CD4-positive, alpha-beta T cell (primary cell): ENCODE results near the gene DDIT3. TPM values are rescaled to one million over a fixed set of nuclear protein-coding genes. Genes with fewer than 3 reads are reported as not detected.

Experiments
- ATAC-seq: fragments of 200-7000 bp; cut with Tn5 transposase; one replicate; pipeline ENCODE4 v1.10.0; 2022; ENCODE audit warnings: mild to moderate bottlenecking; ENCODE audit not compliant: poor library complexity
- CTCF ChIA-PET: fragments of 350-600 bp; sonication (Branson Sonifier 250); formaldehyde crosslinking; loops from one replicate; lab custom pipeline; 2021; ENCODE audit warnings: antibody characterized with exemption, inconsistent platforms; lab: Charles Lee
- POLR2A ChIA-PET: fragments of 350-600 bp; sonication (Branson Sonifier 250); formaldehyde crosslinking; loops from one replicate; lab custom pipeline; 2021; ENCODE audit warnings: antibody characterized with exemption, inconsistent platforms; lab: Charles Lee
- DNase-seq, 14 experiments: peaks; one replicate each; pipeline ENCODE4 v3.0.0-alpha.2; 2013 to 2020; ENCODE audit warnings: mixed read lengths in 2 of 14
- H3K27ac ChIP-seq, 2 donors: one replicate each; pipeline versions ENCODE4 v1.5.1 to v1.7.0; 2013; ENCODE audit warnings: low read length in 2 of 2, low read depth in 1 of 2, mild to moderate bottlenecking in 1 of 2
- H3K27me3 ChIP-seq, 2 experiments: 1 replicate in 1 of 2; 2 replicates in 1 of 2; pipeline versions ENCODE4 v1.6.1 to v1.7.0; 2013; ENCODE audit warnings: low read length in 2 of 2, control low read depth in 1 of 2, mild to moderate bottlenecking in 1 of 2, moderate library complexity in 1 of 2; ENCODE audit not compliant: insufficient read depth in 2 of 2, control insufficient read depth in 1 of 2
- H3K36me3 ChIP-seq: one replicate; pipeline ENCODE4 v1.6.1; 2013; ENCODE audit warnings: low read length, control low read depth; ENCODE audit not compliant: insufficient read depth
- H3K4me1 ChIP-seq: one replicate; pipeline ENCODE4 v1.6.1; 2013; ENCODE audit warnings: low read length, control low read depth; ENCODE audit not compliant: insufficient read depth
- H3K4me3 ChIP-seq: one replicate; pipeline ENCODE4 v1.5.1; 2013; ENCODE audit warnings: mild to moderate bottlenecking, low read length, moderate library complexity
- H3K9me3 ChIP-seq, 2 experiments: 1 replicate in 1 of 2; 2 replicates in 1 of 2; pipeline versions ENCODE4 v1.6.1 to v1.7.0; 2013; ENCODE audit warnings: low read length in 2 of 2, mild to moderate bottlenecking in 2 of 2, control low read depth in 1 of 2, moderate library complexity in 1 of 2; ENCODE audit not compliant: control insufficient read depth in 1 of 2, insufficient read depth in 1 of 2
- H3K27ac Mint-ChIP-seq: one replicate; pipeline ENCODE4 v1.8.0; 2020; ENCODE audit warnings: mixed read lengths
- H3K27me3 Mint-ChIP-seq: one replicate; pipeline ENCODE4 v1.8.0; 2021; ENCODE audit warnings: mixed read lengths
- H3K36me3 Mint-ChIP-seq: one replicate; pipeline ENCODE4 v1.8.0; 2021; ENCODE audit warnings: low read depth, mixed read lengths
- H3K4me1 Mint-ChIP-seq: one replicate; pipeline ENCODE4 v1.8.0; 2021; ENCODE audit warnings: low read depth, mixed read lengths
- H3K4me3 Mint-ChIP-seq: one replicate; pipeline ENCODE4 v1.8.0; 2020; ENCODE audit warnings: mild to moderate bottlenecking, mixed read lengths
- H3K9me3 Mint-ChIP-seq: one replicate; pipeline ENCODE4 v1.8.0; 2020; ENCODE audit warnings: mixed read lengths
- intact Hi-C, 2 experiments: fragments of 100-400 bp; cut with DNase I in 1 of 2; cut with micrococcal nuclease in 1 of 2; formaldehyde crosslinking; loops; one replicate each; pipeline versions ENCODE4 v1.15.1 to v1.9.0; 2023 to 2025; cut with DNase I, micrococcal nuclease
- total RNA-seq, 174 experiments: library from RNA in 2 of 174; stranded (reverse) in 2 of 174; gene quantifications; one replicate each; pipeline ENCODE4 v1.2.3 and lab custom pipeline; 2021 to 2026
- TF ChIP-seq, protein P1 (sequence below): fragments of 200-600 bp; IDR thresholded peaks from one replicate; pipeline ENCODE4 v1.8.0; 2022; ENCODE audit warnings: antibody characterized with exemption, mild to moderate bottlenecking

The DDIT3 gene
- total RNA-seq, 2 experiments from 2014 or later: 145 TPM

DNA sequence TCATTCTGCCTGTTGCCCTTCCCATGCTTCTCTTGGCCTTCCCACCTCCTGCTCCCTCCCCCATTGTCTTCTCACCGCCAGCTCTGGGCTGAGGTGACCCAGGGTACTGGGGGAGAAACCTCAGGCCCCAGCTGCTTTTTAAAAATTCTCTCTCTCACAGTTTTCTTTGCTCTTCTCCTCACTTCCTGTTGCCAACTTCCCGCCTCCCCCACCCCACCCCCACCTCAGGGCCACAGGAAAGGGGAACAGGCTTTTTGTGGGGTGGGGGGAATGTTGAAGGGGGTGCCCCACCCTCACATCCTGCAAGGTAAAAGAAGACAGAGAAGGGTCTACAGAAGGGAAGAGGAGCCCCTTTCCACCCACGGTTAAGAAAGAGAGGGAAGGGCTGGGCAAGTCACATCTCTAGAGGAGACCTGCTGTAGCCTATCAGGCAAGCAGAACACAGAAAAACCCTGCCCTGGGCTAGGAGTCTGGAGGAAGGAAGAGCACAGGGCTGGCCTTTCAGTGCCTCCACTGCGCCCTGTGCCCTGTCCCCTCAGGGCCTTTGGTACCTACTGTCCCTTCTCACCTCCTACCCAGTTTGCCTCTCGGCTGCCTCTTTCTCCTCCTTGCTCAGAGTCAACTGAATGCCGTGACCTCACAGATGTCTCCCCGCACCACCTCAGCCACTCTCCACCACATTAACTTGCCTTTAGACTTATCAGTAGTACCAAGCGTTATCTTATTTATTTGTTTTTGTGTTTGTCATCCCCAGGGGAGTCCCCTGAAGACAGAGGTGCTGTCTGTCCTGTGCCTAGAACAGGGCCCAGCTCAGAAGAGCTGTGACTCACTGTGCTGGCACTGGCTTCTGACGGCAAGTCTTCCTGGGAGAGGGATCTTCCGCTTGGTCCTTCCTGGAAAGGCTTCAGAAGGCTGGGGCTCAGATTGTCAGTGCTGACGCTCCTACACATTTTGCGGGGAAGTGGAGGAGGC lies 42.3 kb downstream of the DDIT3 start:
- TF ChIP-seq, protein P1, sequence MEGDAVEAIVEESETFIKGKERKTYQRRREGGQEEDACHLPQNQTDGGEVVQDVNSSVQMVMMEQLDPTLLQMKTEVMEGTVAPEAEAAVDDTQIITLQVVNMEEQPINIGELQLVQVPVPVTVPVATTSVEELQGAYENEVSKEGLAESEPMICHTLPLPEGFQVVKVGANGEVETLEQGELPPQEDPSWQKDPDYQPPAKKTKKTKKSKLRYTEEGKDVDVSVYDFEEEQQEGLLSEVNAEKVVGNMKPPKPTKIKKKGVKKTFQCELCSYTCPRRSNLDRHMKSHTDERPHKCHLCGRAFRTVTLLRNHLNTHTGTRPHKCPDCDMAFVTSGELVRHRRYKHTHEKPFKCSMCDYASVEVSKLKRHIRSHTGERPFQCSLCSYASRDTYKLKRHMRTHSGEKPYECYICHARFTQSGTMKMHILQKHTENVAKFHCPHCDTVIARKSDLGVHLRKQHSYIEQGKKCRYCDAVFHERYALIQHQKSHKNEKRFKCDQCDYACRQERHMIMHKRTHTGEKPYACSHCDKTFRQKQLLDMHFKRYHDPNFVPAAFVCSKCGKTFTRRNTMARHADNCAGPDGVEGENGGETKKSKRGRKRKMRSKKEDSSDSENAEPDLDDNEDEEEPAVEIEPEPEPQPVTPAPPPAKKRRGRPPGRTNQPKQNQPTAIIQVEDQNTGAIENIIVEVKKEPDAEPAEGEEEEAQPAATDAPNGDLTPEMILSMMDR: no peak
- POLR2A ChIA-PET: interaction anchor here (0.7 to 5.5 kb wide), 16 partner anchors 8 to 1139 kb away, joined by 3 to 93 read pairs (median 4); partner anchors contain the start of genes DCTN2, DDIT3, GLI1 and IL23A
- Mint-ChIP-seq H3K4me3 (peak overlapping the region; percentile 93), H3K36me3 (peaks cover 50% of the 10 kb centered on the region), H3K27me3 (no peaks in the 10 kb centered on the region), H3K9me3 (no peaks in the 10 kb centered on the region), H3K27ac (peak overlapping the region; percentile 99), H3K4me1 (peaks cover 80% of the 10 kb centered on the region)
- CTCF ChIA-PET: interaction anchor here (1.3 to 5.6 kb wide), 5 partner anchors 9 to 105 kb away, joined by 3 to 35 read pairs (median 12); partner anchors contain the start of genes DCTN2, GLI1 and MARS1
- intact Hi-C loops: loop anchor here (2.0 to 5.0 kb wide), 5 partner anchors 13 to 274 kb away; partner anchors contain the start of genes CDK4 (in 1 of the 2), DCTN2 (in 1 of the 2) and DDIT3 (in 1 of the 2)
- Histone ChIP-seq H3K36me3 (peaks cover 27% of the 10 kb centered on the region), H3K4me3 (peak overlapping the region; percentile 90), H3K27ac (peak overlapping the region; percentile 99), H3K9me3 (no peaks in the 10 kb centered on the region), H3K27me3 (no peaks in the 10 kb centered on the region), H3K4me1 (peaks cover 82% of the 10 kb centered on the region)
- DNase-seq (peak in 13 of 14 experiments; percentile 22 to 86 (median 50)), ATAC-seq (peak; percentile 48)

DNA sequence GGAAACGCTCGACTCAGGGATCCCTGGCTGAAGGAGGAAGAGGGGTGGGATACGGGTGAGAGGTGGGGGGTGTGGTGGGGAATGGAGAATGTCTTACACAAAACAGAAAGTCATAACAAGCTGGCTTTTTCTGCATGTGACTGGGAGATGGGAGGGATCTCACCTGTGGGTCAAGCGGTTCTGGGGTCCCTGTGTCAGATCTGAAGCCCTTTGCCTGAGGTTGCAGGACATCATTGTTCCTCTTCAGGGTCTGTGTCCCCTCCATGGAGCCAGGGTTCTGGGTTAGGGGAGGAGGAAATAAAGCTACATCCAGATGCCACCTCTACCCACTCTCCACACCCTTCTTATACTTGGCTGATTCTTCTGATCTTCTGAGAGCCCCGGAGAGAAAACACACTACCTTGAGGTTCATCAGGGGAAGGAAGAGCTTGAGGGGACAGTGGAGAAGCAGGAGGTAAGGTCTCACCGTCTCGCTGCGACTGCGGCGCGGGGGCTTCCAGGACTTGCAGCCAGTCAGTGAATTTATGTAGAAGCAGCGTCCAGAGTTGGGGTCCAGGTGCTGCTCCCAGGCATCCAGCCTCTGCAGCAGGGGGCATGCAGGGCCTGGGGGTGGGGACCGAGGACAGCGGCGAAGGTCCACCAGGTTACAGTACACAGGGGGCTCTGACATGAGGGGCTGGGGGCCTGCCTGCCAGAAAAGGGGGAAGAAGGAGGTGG lies 43.2 kb downstream of the DDIT3 start:
- Histone ChIP-seq H3K4me3 (peak overlapping the region; percentile 90), H3K9me3 (no peaks in the 10 kb centered on the region), H3K36me3 (peaks cover 36% of the 10 kb centered on the region), H3K27me3 (no peaks in the 10 kb centered on the region), H3K4me1 (peaks cover 86% of the 10 kb centered on the region), H3K27ac (peak overlapping the region; percentile 99)
- peak overlapping the region; percentile 93 for H3K4me3 Mint-ChIP-seq
- intact Hi-C loops: loop anchor here (2.0 to 5.0 kb wide), 5 partner anchors 14 to 275 kb away; partner anchors contain the start of genes CDK4 (in 1 of the 2), DCTN2 (in 1 of the 2) and DDIT3 (in 1 of the 2)
- peak overlapping the region; percentile 99 for H3K27ac Mint-ChIP-seq
- DNase-seq: peak in 3 of 14 experiments; percentile 28 to 52 (median 48)
- no peaks in the 10 kb centered on the region for H3K27me3 Mint-ChIP-seq
- ATAC-seq: peak; percentile 11
- peaks cover 57% of the 10 kb centered on the region for H3K36me3 Mint-ChIP-seq
- ChIA-PET CTCF (interaction anchor here (1.2 to 5.6 kb wide), 8 partner anchors 10 to 106 kb away, joined by 3 to 35 read pairs (median 4); partner anchors contain the start of genes DCTN2, GLI1 and MARS1), POLR2A (interaction anchor here (0.5 to 5.5 kb wide), 17 partner anchors 9 to 1138 kb away, joined by 3 to 93 read pairs (median 4); partner anchors contain the start of genes DCTN2, DDIT3, GLI1 and IL23A)
- TF ChIP-seq, protein P1: no peak
- no peaks in the 10 kb centered on the region for H3K9me3 Mint-ChIP-seq
- peaks cover 87% of the 10 kb centered on the region for H3K4me1 Mint-ChIP-seq
